ENCODE data around the gene HSPA4.

GRCh38 chr5:133117166-133117911 lies 65.5 kb downstream of the HSPA4 start:
- TF ChIP-seq GATA3 (IDR thresholded peaks at IDR 0.05; ENCODE audit: low read depth, low read length) (no peak), GATA2 (IDR thresholded peaks at IDR 0.05; ENCODE audit: low read depth, low read length) (no peak)
